ENCODE data around the gene CRIP2.

The CRIP2 gene, protein sequence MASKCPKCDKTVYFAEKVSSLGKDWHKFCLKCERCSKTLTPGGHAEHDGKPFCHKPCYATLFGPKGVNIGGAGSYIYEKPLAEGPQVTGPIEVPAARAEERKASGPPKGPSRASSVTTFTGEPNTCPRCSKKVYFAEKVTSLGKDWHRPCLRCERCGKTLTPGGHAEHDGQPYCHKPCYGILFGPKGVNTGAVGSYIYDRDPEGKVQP

DNA sequence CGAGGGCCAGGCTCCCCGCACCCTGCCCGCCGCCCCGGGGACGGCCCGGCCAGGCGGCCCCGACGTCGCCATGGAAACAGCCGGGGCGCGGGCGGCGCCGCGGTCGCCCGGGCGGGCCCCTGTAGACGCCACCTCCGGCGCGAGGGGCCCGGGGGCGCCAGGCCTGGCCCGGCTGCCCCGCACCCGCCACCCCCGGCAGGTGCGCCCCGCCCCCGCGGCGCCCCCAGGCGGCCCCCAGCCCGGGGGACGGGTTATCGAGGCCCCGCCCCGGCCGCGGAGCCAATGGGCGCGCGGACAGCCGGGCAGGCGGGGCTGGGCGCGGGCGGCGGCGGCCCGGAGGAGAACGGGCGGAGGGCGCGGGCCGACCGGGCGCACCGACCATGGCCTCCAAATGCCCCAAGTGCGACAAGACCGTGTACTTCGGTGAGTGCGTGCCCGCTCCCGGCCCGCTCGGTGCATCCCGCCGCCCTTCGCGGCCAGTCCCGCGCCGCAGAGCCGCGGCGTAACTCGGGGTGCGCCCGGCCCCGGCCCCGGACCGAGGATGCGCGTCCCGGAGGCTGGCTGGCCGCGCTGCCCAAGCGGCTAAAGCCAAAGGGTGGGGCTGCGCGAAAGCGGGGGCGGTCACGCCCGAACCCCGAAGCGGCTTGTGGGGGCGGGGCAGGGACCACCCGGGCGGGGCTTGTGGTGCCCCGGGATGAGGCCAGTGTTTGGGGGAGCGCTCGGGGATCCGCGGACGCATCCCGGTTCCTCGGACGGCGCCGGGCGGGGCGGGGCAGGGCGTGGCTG lies at the start of gene CRIP2:
Gene CRIP2 (plus strand): TSS at position 339 of the 786 bp plus-strand sequence. CDS start 42 bp downstream, at position 381.
- in situ Hi-C loops (cut with MboI; ENCODE audit: low sequenced_read_pairs): no loop called here

DNA sequence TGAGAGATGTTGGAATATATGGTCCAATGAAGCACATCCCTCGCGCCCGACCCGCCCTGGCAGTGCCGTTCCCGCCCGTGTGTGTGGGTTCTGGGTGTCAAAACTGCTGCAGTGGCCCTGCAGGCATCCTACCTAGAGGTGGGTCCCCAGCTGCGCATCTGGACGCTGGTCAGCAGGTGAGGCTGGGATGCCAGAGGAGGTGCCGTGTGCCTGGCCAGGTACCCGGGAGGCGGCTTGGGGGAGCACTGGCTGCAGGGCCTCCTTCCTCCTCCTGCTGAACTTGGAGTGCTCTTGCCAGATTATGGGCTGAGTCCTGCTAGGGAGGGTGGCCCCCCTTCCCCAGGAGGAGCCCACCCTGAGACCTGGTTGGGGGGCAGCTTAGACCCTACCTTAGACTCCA lies 49.8 kb upstream of the CRIP2 start:
- in situ Hi-C loops (cut with MboI; ENCODE audit: low sequenced_read_pairs): no loop called here

DNA sequence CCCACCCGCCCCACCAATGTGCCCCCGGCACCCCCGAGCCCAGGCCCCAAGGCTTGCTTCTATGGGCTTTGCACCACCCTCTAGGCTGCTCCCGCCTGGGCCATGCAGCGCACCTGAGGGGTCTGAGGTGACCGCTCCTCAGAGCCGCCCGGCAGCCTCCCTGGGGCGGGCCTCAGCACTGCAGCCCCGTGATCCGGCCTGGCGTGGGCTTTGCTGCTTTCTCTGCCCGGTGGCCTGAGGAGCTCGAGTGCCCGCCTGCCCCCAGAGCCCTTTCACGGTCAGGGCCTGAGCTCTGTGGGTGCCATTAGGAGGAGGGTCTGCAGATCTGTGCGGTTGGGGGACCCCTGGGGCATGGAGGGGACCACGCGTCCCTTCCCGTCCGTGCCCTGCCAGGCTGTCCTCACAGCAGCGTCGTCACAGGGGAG lies 48.8 kb upstream of the CRIP2 start:
- in situ Hi-C loops (cut with MboI; ENCODE audit: low sequenced_read_pairs): no loop called here

DNA sequence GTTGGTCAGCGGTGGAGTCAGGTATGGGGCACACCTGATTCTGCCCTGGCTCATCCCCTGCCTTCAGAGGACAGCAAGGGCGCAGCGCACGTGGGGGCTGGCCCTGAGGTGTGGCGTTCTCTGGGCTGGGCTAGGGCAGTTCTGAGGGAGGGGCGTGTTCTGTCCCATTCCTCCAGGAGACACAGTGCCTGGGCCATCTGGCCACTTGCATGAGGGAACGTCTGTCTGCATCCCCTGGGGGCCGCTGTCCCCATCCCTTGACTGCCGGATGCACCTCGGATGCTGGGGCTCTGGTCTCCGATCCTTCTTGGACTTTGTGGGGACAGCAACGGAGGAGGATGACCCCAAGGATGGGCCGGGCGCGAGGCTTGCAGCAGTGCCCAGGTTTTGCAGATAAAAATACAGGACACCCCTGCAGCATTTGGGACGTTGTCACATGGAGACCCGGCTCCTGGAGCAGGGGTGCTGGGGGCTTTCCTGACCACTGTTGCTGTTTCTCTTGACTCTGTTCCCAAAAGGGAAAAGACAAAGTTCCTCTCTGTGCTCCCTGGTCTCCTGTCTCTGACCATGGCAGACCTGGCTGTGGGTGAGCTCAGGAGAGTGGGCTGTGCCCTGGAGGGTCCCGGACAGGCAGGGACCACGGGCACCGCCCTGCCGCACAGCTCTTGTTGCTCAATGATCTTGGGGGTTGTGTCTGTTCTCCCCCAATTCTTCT lies 48.0 kb upstream of the CRIP2 start:
- in situ Hi-C loops (cut with MboI; ENCODE audit: low sequenced_read_pairs): no loop called here

DNA sequence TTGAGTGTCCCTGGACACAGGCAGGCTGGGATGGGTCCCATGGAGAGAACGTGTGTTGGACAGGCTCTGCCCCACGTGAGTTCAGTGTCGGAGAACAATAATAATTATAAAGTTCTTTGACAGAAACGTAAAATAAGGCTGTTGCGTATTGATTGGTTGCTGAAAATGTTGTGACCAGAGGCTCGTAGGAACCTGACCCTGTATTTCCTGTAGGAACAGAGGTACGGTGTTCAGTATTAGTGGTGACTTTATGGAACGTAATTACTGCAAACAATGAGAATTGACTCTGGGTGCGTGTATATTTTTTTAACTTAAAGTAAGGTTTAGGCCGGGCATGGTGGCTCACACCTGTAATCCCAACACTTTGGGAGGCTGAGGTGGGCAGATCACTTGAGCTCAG lies 47.2 kb upstream of the CRIP2 start:
- in situ Hi-C loops (cut with MboI; ENCODE audit: low sequenced_read_pairs): no loop called here

DNA sequence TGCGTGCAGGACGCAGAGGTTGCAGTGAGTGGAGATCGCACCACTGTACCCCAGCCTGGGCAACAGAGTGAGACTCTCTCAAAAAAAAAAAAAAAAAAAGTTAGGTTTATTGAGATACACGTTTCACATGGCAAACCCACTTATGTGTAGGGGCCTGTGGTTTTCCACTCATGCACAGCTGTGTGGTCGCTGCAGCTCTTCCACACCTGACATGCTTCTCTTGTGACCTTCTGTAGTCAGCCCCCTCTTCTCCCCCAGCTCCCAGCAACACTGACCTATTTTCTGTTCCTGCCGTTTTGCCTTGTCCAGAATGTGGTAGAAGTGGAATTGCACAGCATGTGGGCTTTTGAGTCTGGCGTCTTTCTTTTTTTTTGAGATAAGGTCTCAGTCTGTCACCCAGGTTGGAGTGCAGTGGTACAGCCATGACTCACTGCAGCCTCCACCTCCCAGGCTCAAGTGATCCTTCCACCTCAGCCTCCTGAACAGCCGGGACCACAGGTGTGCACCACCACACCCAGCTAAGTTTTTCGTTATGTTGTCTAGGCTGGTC lies 46.6 kb upstream of the CRIP2 start:
- in situ Hi-C loops (cut with MboI; ENCODE audit: low sequenced_read_pairs): no loop called here

DNA sequence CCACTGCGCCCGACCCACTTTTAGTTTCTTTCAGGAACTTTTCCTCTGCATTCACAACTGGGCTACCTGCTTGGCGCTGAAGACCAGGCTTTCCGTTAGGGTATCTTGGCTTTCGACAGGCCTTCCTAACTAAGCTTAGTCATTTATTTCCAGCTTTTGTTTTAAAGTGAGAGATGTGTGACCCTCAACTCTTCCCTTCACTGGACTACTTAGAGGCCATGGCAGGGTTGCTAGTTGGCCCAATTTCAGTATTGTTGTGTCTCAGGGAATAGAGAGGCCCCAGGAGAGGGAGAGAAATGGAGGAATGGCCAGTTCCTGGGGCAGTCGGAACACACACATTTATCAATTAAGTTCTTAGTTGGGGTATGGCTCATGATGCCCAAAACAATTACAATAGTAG lies 44.6 kb upstream of the CRIP2 start:
- in situ Hi-C loops (cut with MboI; ENCODE audit: low sequenced_read_pairs): no loop called here

DNA sequence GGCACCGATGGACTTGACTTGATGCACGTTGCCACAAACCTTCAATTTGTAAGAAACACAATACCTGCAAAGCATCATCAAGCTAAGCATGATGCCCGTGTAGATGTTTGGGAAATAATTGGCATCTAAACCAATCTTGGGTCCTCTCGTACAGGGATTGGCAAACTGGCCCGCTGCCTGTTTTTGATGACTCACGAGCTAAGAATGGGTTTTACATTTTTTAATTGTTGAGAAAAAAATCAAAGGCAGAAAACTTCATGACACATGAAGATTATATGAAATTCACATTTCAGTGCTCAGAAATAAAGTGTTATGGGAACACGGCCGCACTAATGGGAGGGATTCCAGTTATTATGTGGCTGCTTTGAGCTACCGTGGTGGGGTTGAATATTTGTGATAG lies 44.1 kb upstream of the CRIP2 start:
- in situ Hi-C loops (cut with MboI; ENCODE audit: low sequenced_read_pairs): no loop called here

DNA sequence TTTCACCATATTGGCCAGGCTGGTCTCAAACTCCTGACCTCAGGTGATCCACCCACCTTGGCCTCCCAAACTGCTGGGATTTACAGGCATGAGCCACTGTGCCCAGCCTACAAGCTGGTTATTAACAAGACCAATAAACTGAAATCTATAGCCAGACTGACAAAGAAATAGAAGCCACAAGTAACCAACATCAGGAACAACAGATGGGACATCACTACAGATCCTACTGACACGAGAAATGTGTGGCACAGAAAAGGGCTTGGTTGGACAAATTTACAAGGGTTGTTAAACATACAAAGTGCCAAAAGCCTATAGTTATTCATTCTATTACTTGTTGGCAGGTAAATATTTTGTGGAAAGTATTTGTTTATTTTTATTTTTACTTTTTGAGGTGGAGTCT lies 43.4 kb upstream of the CRIP2 start:
- in situ Hi-C loops (cut with MboI; ENCODE audit: low sequenced_read_pairs): no loop called here

DNA sequence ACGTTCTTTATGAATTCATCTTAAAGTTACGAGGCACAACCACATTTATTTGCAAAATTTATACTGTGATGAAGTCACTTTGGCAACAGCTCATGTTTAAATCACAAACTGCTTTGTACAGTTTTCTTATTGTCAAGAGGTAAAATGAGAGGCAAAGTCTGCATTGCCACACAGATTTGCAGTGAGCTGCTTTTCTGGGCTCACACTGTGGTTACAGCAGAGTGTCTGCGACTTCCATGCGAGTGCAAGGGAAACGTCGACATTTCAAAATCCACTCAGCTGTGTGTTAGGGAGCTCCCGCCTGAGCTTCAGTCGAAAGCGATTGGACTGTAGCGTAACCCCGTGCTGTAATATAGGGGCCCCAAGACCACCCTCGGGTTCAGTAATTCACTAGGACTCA lies 42.0 kb upstream of the CRIP2 start:
- in situ Hi-C loops (cut with MboI; ENCODE audit: low sequenced_read_pairs): no loop called here

DNA sequence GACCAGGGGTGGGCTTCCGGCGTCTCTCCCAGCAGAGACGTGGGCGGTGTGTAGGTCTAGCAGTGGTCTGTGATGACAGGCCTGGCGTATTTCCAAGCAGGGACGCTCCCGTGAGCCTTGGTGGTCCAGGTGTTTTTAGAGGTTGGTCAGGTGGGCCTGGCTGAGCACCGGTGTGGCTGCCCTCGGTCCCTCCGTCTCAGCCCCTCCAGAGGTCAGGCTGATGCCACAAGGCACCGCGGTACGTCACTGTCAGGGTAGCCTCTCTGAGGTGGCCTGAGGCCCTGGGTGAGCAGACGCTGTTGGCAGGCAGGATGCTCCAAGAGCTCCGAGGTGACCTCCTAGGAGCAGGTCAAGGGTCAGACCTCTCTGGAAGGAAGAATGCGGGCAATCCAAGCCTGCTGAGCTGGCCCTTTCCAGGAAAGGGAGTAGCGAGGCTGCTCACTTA lies 41.4 kb upstream of the CRIP2 start:
- in situ Hi-C loops (cut with MboI; ENCODE audit: low sequenced_read_pairs): no loop called here

DNA sequence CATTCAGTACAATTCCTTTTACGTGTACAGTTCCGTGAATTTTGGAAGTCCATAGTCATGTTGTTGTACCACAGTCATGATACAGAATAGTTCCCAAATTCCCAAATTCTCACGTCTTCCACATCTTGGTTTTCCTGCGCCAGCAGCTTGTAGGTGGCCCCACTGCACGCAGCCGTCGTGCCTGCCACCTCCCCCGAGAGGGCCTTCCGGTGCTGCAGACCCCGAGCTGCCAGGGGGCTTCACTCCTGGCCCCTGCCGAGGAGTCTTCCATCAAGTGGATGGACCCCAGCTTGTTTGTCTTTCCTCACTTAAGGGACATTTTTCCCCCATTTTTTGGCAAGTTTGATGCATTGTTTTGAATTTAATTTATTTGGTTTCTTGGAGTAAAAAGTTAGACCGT lies 38.2 kb upstream of the CRIP2 start:
- in situ Hi-C loops (cut with MboI; ENCODE audit: low sequenced_read_pairs): no loop called here

DNA sequence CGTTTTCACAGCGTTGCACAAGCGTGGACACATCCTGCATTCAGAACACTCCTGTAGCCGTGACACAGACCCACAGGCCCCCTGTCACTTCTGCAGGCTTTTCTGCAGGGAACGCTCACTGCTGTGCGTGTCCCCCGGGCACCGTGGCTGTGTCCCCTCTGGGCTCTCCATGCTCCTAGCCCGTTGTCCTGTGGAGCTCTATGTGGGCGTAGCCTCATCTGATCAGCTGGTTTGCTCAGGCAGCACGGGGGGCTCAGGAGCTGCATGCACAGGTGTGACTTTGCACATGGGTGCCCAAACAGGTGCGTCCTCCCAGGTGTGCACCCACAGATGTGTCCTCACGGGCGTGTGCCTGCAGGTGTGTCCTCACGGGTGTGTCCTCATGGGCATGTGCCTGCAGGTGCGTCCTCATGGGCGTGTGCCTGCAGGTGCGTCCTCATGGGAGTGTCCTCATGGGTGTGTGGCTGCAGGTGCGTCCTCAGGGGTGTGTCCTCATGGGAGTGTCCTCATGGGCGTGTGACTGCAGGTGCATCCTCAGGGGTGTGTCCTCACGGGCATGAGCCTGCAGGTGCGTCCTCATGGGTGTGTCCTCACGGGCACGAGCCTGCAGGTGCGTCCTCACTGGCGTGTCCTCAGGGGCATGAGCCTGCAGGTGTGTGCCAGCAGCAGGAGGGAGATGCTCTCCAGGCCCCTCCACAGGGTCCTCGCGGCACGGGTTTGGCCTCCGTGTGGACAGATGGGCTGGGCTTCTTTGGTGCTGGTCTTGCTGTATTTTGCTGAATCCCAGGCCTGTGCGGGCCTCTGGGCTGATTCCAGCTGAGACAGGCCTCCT lies 37.5 kb upstream of the CRIP2 start:
- in situ Hi-C loops (cut with MboI; ENCODE audit: low sequenced_read_pairs): no loop called here

DNA sequence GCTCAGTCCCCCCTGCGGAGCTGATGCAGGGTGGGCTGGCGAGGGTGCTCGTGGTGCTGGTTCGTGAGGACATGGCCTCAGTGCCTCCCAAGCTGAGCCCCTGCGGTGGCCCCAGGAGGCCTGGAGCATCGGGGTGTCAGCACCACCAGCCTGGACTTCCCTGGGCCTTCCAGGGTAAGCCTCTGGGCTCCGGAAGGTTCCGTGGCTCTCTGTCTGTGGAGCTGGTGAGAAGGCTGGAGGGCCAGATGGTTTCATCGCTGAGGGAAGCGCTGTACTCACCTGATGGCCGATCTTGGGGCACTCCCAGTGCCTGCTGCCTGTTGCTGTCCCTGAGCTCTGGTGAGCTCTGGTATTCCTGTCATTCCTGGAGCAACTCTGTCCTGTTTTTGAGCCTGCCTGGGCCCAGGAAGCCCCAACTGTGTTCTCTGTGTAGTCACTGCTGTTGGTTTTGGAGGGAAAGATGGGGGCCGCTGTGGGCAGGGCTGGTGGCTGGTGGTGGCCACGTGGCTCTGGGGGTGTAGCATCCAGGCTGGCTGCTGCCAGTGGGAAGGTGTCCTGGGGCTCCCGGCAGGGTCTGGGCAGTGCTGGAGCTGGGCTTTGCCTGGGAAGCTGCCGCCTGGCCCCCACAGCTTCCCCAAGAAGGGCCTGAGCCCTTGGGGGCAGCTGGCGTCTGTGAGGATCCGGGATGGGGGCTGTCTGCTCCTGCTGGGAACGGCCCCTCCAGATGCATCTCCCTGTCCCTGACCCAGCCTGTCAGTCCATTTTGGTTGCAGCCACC lies 36.7 kb upstream of the CRIP2 start:
- in situ Hi-C loops (cut with MboI; ENCODE audit: low sequenced_read_pairs): no loop called here

DNA sequence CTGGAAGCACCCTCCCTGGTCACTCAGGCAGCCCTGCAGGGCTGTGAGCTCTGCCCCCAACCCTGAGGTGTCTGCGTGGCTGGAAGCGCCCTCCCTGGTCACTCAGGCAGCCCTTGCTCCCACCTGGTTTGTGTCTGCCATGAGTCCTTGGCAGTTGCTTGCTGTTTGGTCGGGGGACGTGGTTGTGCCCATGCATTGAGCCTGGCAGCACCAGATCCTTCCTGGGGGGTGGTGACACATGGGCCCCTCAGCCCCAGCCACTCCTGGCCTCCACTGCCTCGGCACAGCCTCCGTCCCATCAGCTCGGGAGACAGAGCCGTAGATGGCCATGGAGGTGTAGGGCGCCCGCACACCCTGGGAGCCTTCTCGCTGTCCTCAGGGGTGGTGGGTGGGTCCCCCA lies 35.4 kb upstream of the CRIP2 start:
- in situ Hi-C loops (cut with MboI; ENCODE audit: low sequenced_read_pairs): no loop called here

DNA sequence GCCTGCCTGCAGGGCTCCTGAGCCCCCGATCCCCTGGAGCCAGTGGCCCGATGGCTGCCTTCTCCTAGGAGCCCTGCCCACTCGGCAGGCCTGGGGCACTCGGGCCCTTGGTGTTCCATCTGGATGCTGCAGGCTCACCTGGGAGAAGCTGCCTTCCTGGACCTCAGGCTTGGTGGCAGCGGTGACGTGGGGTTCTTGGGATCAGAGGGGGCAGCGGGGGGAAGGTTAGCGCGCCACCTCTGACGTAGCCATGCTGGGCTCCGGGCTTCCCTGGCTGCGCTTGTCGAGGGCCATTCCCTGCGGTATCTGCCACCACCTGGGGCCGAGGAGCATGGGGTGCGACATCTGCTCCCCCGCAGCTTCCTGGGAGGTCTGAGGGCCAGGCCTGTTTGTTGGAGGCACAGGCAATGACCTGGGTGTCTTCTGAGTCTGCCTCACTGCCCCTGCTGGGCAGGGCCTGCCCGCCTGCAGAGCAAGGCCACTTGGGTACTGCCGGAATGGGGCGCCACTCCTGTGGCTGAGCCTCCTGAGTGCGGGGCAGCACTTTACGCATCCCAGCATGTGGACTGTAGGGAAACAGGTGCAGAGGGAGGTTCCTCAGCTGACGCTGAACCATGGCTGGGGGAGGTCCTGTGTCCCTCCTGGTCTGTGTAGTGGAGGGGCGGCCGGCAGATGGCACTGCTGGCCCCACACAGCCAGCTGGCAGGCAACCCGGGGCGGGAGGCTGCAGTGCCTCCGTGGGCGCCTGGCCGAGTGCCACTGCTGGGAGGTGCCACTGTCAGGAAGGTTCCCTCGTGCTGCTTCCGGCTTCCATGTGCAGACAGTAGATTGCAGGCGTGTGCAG lies 34.7 kb upstream of the CRIP2 start:
- in situ Hi-C loops (cut with MboI; ENCODE audit: low sequenced_read_pairs): loop anchor here (10.0 kb wide), 1 partner anchor 65 kb away; no protein-coding TSS in a partner anchor

DNA sequence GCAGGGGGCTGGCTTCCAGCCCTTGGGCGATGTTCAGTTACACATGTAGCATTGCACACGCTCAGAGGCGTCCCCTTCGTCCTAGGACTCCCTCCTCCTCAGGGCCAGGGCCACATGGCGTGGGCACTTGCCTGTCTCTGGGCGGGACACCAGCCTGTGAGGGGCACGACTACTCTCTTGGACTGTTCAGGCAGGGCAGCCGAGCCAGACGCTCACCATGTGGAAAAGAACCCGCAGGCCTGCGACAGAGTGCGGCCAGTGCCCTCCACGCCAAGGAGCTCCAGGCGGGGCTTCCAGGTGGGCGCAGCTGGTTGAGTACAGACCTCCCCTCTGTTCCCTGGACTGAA lies 34.1 kb upstream of the CRIP2 start:
- in situ Hi-C loops (cut with MboI; ENCODE audit: low sequenced_read_pairs): loop anchor here (10.0 kb wide), 1 partner anchor 66 kb away; no protein-coding TSS in a partner anchor

DNA sequence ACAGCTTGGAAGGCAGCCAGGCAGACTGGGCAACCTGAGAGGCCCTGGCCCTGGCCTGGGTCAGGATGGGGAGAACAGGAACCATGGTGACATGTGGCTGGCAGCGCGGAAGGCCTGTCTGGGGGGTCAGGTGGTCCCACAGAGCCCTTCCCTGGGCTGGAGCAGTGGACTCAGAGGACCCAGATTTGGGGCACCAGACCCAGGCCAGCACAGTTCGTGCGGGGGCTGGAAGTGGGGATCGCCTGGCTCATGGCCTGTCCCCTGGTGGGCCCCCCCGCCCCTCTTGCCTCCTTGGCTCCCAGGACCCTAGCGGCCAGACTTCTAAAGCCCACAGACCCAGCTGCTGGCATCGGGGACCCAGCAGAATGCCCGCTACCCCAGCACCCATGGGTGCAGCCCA lies 33.6 kb upstream of the CRIP2 start:
- in situ Hi-C loops (cut with MboI; ENCODE audit: low sequenced_read_pairs): loop anchor here (10.0 kb wide), 1 partner anchor 66 kb away; no protein-coding TSS in a partner anchor

DNA sequence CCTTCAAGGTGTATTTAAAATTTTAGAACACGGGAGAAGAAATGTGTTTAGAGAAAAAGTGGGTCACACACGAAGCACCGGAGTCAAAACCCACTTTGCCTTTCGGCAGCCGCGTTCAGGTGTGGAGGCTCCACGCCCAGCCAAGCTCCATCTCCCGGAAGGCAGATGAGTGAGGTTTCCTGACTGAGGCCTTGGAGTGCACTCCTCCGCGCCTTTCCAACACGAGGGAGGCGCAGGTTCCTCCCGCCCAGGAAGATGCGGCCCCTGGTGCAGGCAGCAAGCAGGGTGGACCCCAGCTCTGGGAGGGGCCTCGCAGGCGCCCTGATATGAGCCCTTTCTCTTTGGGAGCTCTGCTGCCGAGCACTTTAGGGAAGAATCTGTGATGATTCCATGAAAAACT lies 32.5 kb upstream of the CRIP2 start:
- in situ Hi-C loops (cut with MboI; ENCODE audit: low sequenced_read_pairs): loop anchor here (10.0 kb wide), 1 partner anchor 67 kb away; no protein-coding TSS in a partner anchor

All from HL-60/S4 (cell line).